ENCODE measurements around the gene COMT. TPM values are rescaled to one million over a fixed set of nuclear protein-coding genes. Genes with fewer than 3 reads are reported as not detected.
A peak's percentile ranks its signal among the peaks of the same experiment; 100 is the strongest.

The COMT gene
- total and polyA plus RNA-seq, 10 donors, result 63.5 to 216 (median 99.3) TPM

- no peaks in the 10 kb centered on the region for H3K9me3 ChIP-seq
- H3K27ac ChIP-seq, result peak overlapping the region in 3 of 8 donors; percentile 12 to 24 (median 22)
- H3K36me3 ChIP-seq, result peaks cover 0 to 85% (median 11%) of the 10 kb centered on the region in 6 donors
- TF ChIP-seq POLR2A (IDR thresholded peaks at IDR 0.05) (no peak), POLR2AphosphoS5 (IDR thresholded peaks at IDR 0.05) (no peak), CTCF (IDR thresholded peaks at IDR 0.05 in 8 of 11, conservative IDR thresholded peaks at IDR 0.05 in 3 of 11) (no peak)
- no peaks in the 10 kb centered on the region for H3K27me3 ChIP-seq (replicated peaks in 1 of 7)
- intact Hi-C loops (cut with DNase I; ENCODE audit: low total_unique reads), result loop anchor here (5.0 to 10.0 kb wide), 2 partner anchors 38 to 150 kb away; no protein-coding TSS in a partner anchor
- H3K4me1 ChIP-seq, result peaks cover 0 to 72% (median 28%) of the 10 kb centered on the region in 6 donors
- no peak for DNase-seq
- 45 to 53% (median 48%) methylated on average over 9 to 11 of the region's 11 CpGs for whole genome bisulfite sequencing, 5 donors
- H3K4me3 ChIP-seq, result no peak overlapping the region
Measured at GRCh38 chr22:19974268-19974861, 32.8 kb downstream of the COMT start.

GRCh38 chr22:19974935-19975706 is 33.5 kb downstream of the COMT start:
- TF ChIP-seq POLR2AphosphoS5 (IDR thresholded peaks at IDR 0.05) (peak in 2 of 3 donors; percentile 14 to 44), CTCF (IDR thresholded peaks at IDR 0.05 in 8 of 11, conservative IDR thresholded peaks at IDR 0.05 in 3 of 11) (no peak)
- Histone ChIP-seq H3K9me3 (no peaks in the 10 kb centered on the region), H3K27me3 (replicated peaks in 1 of 7) (no peaks in the 10 kb centered on the region), H3K27ac (peak overlapping the region in 3 of 8 donors; percentile 12 to 24 (median 22)), H3K4me1 (peaks cover 0 to 64% (median 28%) of the 10 kb centered on the region in 6 donors), H3K36me3 (peaks cover 0 to 85% (median 13%) of the 10 kb centered on the region in 6 donors), H3K4me3 (no peak overlapping the region)
- WGBS, 5 donors, result 32 to 52% (median 37%) methylated on average over 11 to 13 of the region's 13 CpGs
- intact Hi-C loops (cut with DNase I; ENCODE audit: low total_unique reads), result loop anchor here (5.0 to 10.0 kb wide), 2 partner anchors 37 to 150 kb away; no protein-coding TSS in a partner anchor
- DNase-seq, result no peak

GRCh38 chr22:19975707-19976035 is 34.1 kb downstream of the COMT start:
- H3K27me3 ChIP-seq (replicated peaks in 1 of 7), result no peaks in the 10 kb centered on the region
- H3K4me1 ChIP-seq, result peaks cover 0 to 59% (median 23%) of the 10 kb centered on the region in 6 donors
- no peak for TF ChIP-seq CTCF (IDR thresholded peaks at IDR 0.05 in 8 of 11, conservative IDR thresholded peaks at IDR 0.05 in 3 of 11)
- TF ChIP-seq POLR2A (IDR thresholded peaks at IDR 0.05), result no peak
- TF ChIP-seq POLR2AphosphoS5 (IDR thresholded peaks at IDR 0.05), result no peak
- no peak for DNase-seq
- H3K4me3 ChIP-seq, result no peak overlapping the region
- no peaks in the 10 kb centered on the region for H3K9me3 ChIP-seq
- H3K27ac ChIP-seq, result peak overlapping the region in 2 of 8 donors; percentile 12 to 24
- intact Hi-C loops (cut with DNase I; ENCODE audit: low total_unique reads), result loop anchor here (10.0 kb wide), 1 partner anchor 149 kb away; no protein-coding TSS in a partner anchor
- WGBS, 5 donors, result 63 to 70% (median 65%) methylated on average over 3 to 4 of the region's 4 CpGs
- H3K36me3 ChIP-seq, result peaks cover 0 to 87% (median 13%) of the 10 kb centered on the region in 6 donors

- no peaks in the 10 kb centered on the region for H3K27me3 ChIP-seq (replicated peaks in 1 of 7)
- DNase-seq, result no peak
- peaks cover 0 to 87% (median 18%) of the 10 kb centered on the region in 6 donors for H3K36me3 ChIP-seq
- H3K4me3 ChIP-seq, result no peak overlapping the region
- no peak for TF ChIP-seq POLR2AphosphoS5 (IDR thresholded peaks at IDR 0.05)
- no peak for TF ChIP-seq POLR2A (IDR thresholded peaks at IDR 0.05)
- no peak for TF ChIP-seq CTCF (IDR thresholded peaks at IDR 0.05 in 8 of 11, conservative IDR thresholded peaks at IDR 0.05 in 3 of 11)
- H3K27ac ChIP-seq, result no peak overlapping the region
- intact Hi-C loops (cut with DNase I; ENCODE audit: low total_unique reads), result loop anchor here (10.0 kb wide), 1 partner anchor 148 kb away; no protein-coding TSS in a partner anchor
- peaks cover 0 to 49% (median 13%) of the 10 kb centered on the region in 6 donors for H3K4me1 ChIP-seq
- H3K9me3 ChIP-seq, result no peaks in the 10 kb centered on the region
- 79 to 100% (median 91%) methylated on average over 2 to 3 of the region's 3 CpGs for WGBS, 5 donors
Measured at GRCh38 chr22:19976671-19977070, 35.1 kb downstream of the COMT start.
